ENCODE results near the gene COL18A1. TPM values are rescaled to one million over a fixed set of nuclear protein-coding genes. Genes with fewer than 3 reads are reported as not detected.

The COL18A1 gene
- total and polyA plus RNA-seq, 2 of the 8 experiments (the other 6 are each of a cell fraction or from before 2014, with no cell fraction given), result 145 to 201 TPM

- no peak for TF ChIP-seq CHD7 (IDR thresholded peaks at IDR 0.05; ENCODE audit: insufficient replicate concordance, low read length)
- TF ChIP-seq BCL11A (IDR thresholded peaks at IDR 0.05; ENCODE audit: low read depth in 2 of 2, low read length in 2 of 2), result no peak
- no peak for TF ChIP-seq SP1 (IDR thresholded peaks at IDR 0.05; ENCODE audit: low read depth, low read length)
Observed at GRCh38 chr21:45392573-45392971, 12.4 kb upstream of the COL18A1 start (continued).

Measured in H1 (cell line).